ENCODE measurements around the gene BAIAP2. TPM values are rescaled to one million over a fixed set of nuclear protein-coding genes. Genes with fewer than 3 reads are reported as not detected.

Gene BAIAP2
- total RNA-seq, 1 donor from 2014 or later: 51.4 TPM

- peak overlapping the region; percentile 50 for H3K4me2 ChIP-seq (ENCODE audit: low read length)
- Mint-ChIP-seq H3K9me3 (ENCODE audit: unreplicated experiment) (no peaks in the 10 kb centered on the region), H3K36me3 (ENCODE audit: low read depth, unreplicated experiment) (peaks cover 8% of the 10 kb centered on the region), H3K4me3 (ENCODE audit: unreplicated experiment) (no peak overlapping the region), H3K4me1 (ENCODE audit: low read depth, unreplicated experiment) (peaks cover 3% of the 10 kb centered on the region), H3K27me3 (ENCODE audit: low read depth, unreplicated experiment) (peaks cover 10% of the 10 kb centered on the region), H3K27ac (ENCODE audit: unreplicated experiment) (no peak overlapping the region)
- no peaks in the 10 kb centered on the region for H3K9me3 ChIP-seq (ENCODE audit: insufficient read depth, low read depth, low read length)
- H3K79me2 ChIP-seq (ENCODE audit: insufficient read depth, low read length): peaks cover 11% of the 10 kb centered on the region
- peak overlapping the region; percentile 53 for H3K27ac ChIP-seq (ENCODE audit: low read depth, low read length)
- no peak for TF ChIP-seq EZH2 (IDR thresholded peaks at IDR 0.05; ENCODE audit: insufficient read depth, low read length)
- no peak for TF ChIP-seq CTCF (IDR thresholded peaks at IDR 0.05; ENCODE audit: insufficient read depth, low read depth, low read length)
- H3K9ac ChIP-seq (ENCODE audit: low read length): peak overlapping the region; percentile 41
- no peaks in the 10 kb centered on the region for H3K27me3 ChIP-seq (ENCODE audit: insufficient read depth, low read length)
- peaks cover 26% of the 10 kb centered on the region for H3K4me1 ChIP-seq (ENCODE audit: insufficient read depth, low read length)
- no peak overlapping the region for H3K4me3 ChIP-seq (ENCODE audit: insufficient read depth, low read depth, low read length)
- no peaks in the 10 kb centered on the region for H3K36me3 ChIP-seq (ENCODE audit: insufficient read depth, low read length)
- DNase-seq (ENCODE audit: low read depth): peak; percentile 55
- no peak overlapping the region for H2AFZ ChIP-seq (ENCODE audit: low read depth, low read length)
- no peak for FAIRE-seq
- H4K20me1 ChIP-seq (ENCODE audit: insufficient read depth, low read length): peaks cover 10% of the 10 kb centered on the region
Measured at GRCh38 chr17:80997424-80998117, 37.4 kb upstream of the BAIAP2 start.

- Mint-ChIP-seq H3K27me3 (ENCODE audit: low read depth, unreplicated experiment) (peaks cover 14% of the 10 kb centered on the region), H3K36me3 (ENCODE audit: low read depth, unreplicated experiment) (peaks cover 8% of the 10 kb centered on the region), H3K4me3 (ENCODE audit: unreplicated experiment) (no peak overlapping the region), H3K4me1 (ENCODE audit: low read depth, unreplicated experiment) (no peaks in the 10 kb centered on the region), H3K27ac (ENCODE audit: unreplicated experiment) (no peak overlapping the region), H3K9me3 (ENCODE audit: unreplicated experiment) (no peaks in the 10 kb centered on the region)
- Histone ChIP-seq H3K4me3 (ENCODE audit: insufficient read depth, low read depth, low read length) (no peak overlapping the region), H3K4me1 (ENCODE audit: insufficient read depth, low read length) (peaks cover 24% of the 10 kb centered on the region), H3K27me3 (ENCODE audit: insufficient read depth, low read length) (peaks cover under 1% of the 10 kb centered on the region), H3K9ac (ENCODE audit: low read length) (no peak overlapping the region), H3K27ac (ENCODE audit: low read depth, low read length) (no peak overlapping the region), H3K79me2 (ENCODE audit: insufficient read depth, low read length) (peaks cover 4% of the 10 kb centered on the region), H2AFZ (ENCODE audit: low read depth, low read length) (no peak overlapping the region), H3K4me2 (ENCODE audit: low read length) (no peak overlapping the region), H3K9me3 (ENCODE audit: insufficient read depth, low read depth, low read length) (no peaks in the 10 kb centered on the region), H4K20me1 (ENCODE audit: insufficient read depth, low read length) (peaks cover 9% of the 10 kb centered on the region), H3K36me3 (ENCODE audit: insufficient read depth, low read length) (no peaks in the 10 kb centered on the region)
- DNase-seq (ENCODE audit: low read depth): no peak
- TF ChIP-seq EZH2 (IDR thresholded peaks at IDR 0.05; ENCODE audit: insufficient read depth, low read length): no peak
- TF ChIP-seq CTCF (IDR thresholded peaks at IDR 0.05; ENCODE audit: insufficient read depth, low read depth, low read length): no peak
- FAIRE-seq: no peak
Measured at GRCh38 chr17:80998118-80998747, 36.7 kb upstream of the BAIAP2 start.
